Vagina (tissue), 2 donors: ENCODE data around the gene RBM20.

Source experiments
- CTCF ChIP-seq, 3 experiments: fragments of 450-650 bp in 2 of 3; fragments of 200-600 bp in 1 of 3; sonication (generic) in 1 of 3; IDR thresholded peaks; one replicate each; pipeline ENCODE4 v1.5.1; 2017 to 2019; ENCODE audit warnings: antibody characterized with exemption in 3 of 3, mild to moderate bottlenecking in 2 of 3, moderate library complexity in 2 of 3
- POLR2A ChIP-seq, 2 donors: fragments of 450-650 bp; IDR thresholded peaks; one replicate each; pipeline ENCODE4 v1.6.1; 2017; ENCODE audit warnings: antibody characterized with exemption in 2 of 2, mild to moderate bottlenecking in 2 of 2, moderate library complexity in 2 of 2
- POLR2AphosphoS5 ChIP-seq, 2 donors: sonication (generic); formaldehyde crosslinking; IDR thresholded peaks; one replicate each; pipeline ENCODE4 v1.9.0; 2017; ENCODE audit warnings: antibody characterized with exemption in 2 of 2, mild to moderate bottlenecking in 2 of 2, low read depth in 1 of 2; ENCODE audit not compliant: insufficient read depth in 1 of 2

- TF ChIP-seq CTCF (IDR thresholded peaks at IDR 0.05) (no peak), POLR2A (IDR thresholded peaks at IDR 0.05) (no peak), POLR2AphosphoS5 (IDR thresholded peaks at IDR 0.05; ENCODE audit: insufficient read depth in 1 of 2, low read depth in 1 of 2) (no peak)
Observed at GRCh38 chr10:110643035-110643652, 992 bp upstream of the RBM20 start.
